Neural cell (in vitro differentiated cells): Measurements from ENCODE around the gene ZBTB7B. TPM values are rescaled to one million over a fixed set of nuclear protein-coding genes. Genes with fewer than 3 reads are reported as not detected.

Experiments used
- H2AFZ ChIP-seq: fragments of 200-600, 300-800 bp; sonication (generic), shearing (Covaris generic); 2 replicates; pipeline ENCODE4 v1.6.0; 2014; ENCODE audit warnings: low read depth, mild to moderate bottlenecking, antibody characterized with exemption, low read length, moderate library complexity
- H3F3A ChIP-seq: fragments of 200-600 bp; shearing (Covaris generic); 2 replicates; pipeline ENCODE4 v1.6.1; 2016; ENCODE audit warnings: mild to moderate bottlenecking, moderate library complexity, mixed read lengths, antibody characterized with exemption, low read length; ENCODE audit not compliant: insufficient read depth, poor library complexity, severe bottlenecking
- H3K27ac ChIP-seq: fragments of 200-600, 300-800 bp; sonication (generic), shearing (Covaris generic); 2 replicates; pipeline ENCODE4 v1.5.1; 2014; ENCODE audit warnings: mild to moderate bottlenecking, low read length, moderate library complexity
- H3K27me3 ChIP-seq: fragments of 300-800, 200-600 bp; sonication (generic), shearing (Covaris generic); 2 replicates; pipeline ENCODE4 v1.6.0; 2014; ENCODE audit warnings: mild to moderate bottlenecking, low read depth, low read length, moderate library complexity; ENCODE audit not compliant: insufficient read depth
- H3K36me3 ChIP-seq: fragments of 300-800, 200-600 bp; sonication (generic), shearing (Covaris generic); 2 replicates; pipeline ENCODE4 v1.5.1; 2014; ENCODE audit warnings: mild to moderate bottlenecking, antibody characterized with exemption, low read length, moderate library complexity; ENCODE audit not compliant: insufficient read depth
- H3K4me2 ChIP-seq: fragments of 300-800, 200-600 bp; sonication (generic), shearing (Covaris generic); 2 replicates; pipeline ENCODE4 v1.6.0; 2014; ENCODE audit warnings: mild to moderate bottlenecking, low read length
- H3K4me3 ChIP-seq: fragments of 300-800, 200-600 bp; sonication (generic), shearing (Covaris generic); 2 replicates; pipeline ENCODE4 v1.5.1; 2014; ENCODE audit warnings: mild to moderate bottlenecking, low read length, moderate library complexity
- H3K79me2 ChIP-seq: fragments of 200-600 bp; shearing (Covaris generic); replicated peaks from 2 replicates; pipeline ENCODE4 v1.6.0; 2014; ENCODE audit warnings: mild to moderate bottlenecking, low read length, moderate library complexity; ENCODE audit not compliant: insufficient read depth
- H3K9ac ChIP-seq: fragments of 300-800, 200-600 bp; sonication (generic), shearing (Covaris generic); 2 replicates; pipeline ENCODE4 v1.6.1; 2016; ENCODE audit warnings: mild to moderate bottlenecking, low read length, mixed read lengths
- H3K9me2 ChIP-seq: fragments of 200-600 bp; shearing (Covaris generic); 2 replicates; pipeline ENCODE4 v1.6.1; 2016; ENCODE audit warnings: mild to moderate bottlenecking, low read length, mixed read lengths; ENCODE audit not compliant: insufficient read depth
- H3K9me3 ChIP-seq: fragments of 200-600, 300-800 bp; sonication (generic), shearing (Covaris generic); 2 replicates; pipeline ENCODE4 v1.6.1; 2016; ENCODE audit warnings: mild to moderate bottlenecking, mixed run types, low read length, moderate library complexity, mixed read lengths
- H4K20me1 ChIP-seq: fragments of 200-600 bp; shearing (Covaris generic); 2 replicates; pipeline ENCODE4 v1.6.1; 2016; ENCODE audit warnings: mild to moderate bottlenecking, mixed run types; ENCODE audit not compliant: insufficient read depth
- EP300 ChIP-seq: fragments of 450-650 bp; conservative IDR thresholded peaks from 2 replicates; pipeline ENCODE4 v1.6.1; 2014; ENCODE audit warnings: antibody characterized with exemption, mild to moderate bottlenecking, moderate library complexity; ENCODE audit not compliant: poor library complexity, severe bottlenecking
- EZH2 ChIP-seq: fragments of 200-600, 300-800 bp; shearing (Covaris generic), sonication (generic); IDR thresholded peaks from 2 replicates; pipeline ENCODE4 v1.6.1; 2014; ENCODE audit warnings: antibody characterized with exemption, low read length, borderline replicate concordance, mild to moderate bottlenecking; ENCODE audit not compliant: insufficient read depth, poor library complexity, severe bottlenecking
- MXI1 ChIP-seq: fragments of 450-650 bp; conservative IDR thresholded peaks from 2 replicates; pipeline ENCODE4 v1.6.1; 2014; ENCODE audit warnings: antibody characterized with exemption, mild to moderate bottlenecking; ENCODE audit not compliant: poor library complexity, severe bottlenecking
- POLR2AphosphoS5 ChIP-seq: IDR thresholded peaks from 2 replicates; pipeline ENCODE4 v1.6.1; 2012
- RAD21 ChIP-seq: fragments of 450-650 bp; conservative IDR thresholded peaks from 2 replicates; pipeline ENCODE4 v1.6.1; 2014; ENCODE audit warnings: antibody characterized with exemption, mild to moderate bottlenecking, moderate library complexity
- SMC3 ChIP-seq: fragments of 450-650 bp; conservative IDR thresholded peaks from 2 replicates; pipeline ENCODE4 v1.6.1; 2014; ENCODE audit warnings: antibody characterized with exemption, mild to moderate bottlenecking, moderate library complexity; ENCODE audit not compliant: poor library complexity
- TAF1 ChIP-seq: IDR thresholded peaks from 2 replicates; pipeline ENCODE4 v1.6.1; 2012; ENCODE audit warnings: low read depth
- polyA plus RNA-seq: library from polyadenylated mRNA; depleted of rRNA; stranded (reverse); fragments of >200 nt; gene quantifications from 2 replicates; pipeline ENCODE4 v1.2.3, GENCODE V29; 2014
- TF ChIP-seq, protein P1 (sequence below): IDR thresholded peaks from 2 replicates; pipeline ENCODE4 v1.6.1; 2012; ENCODE audit warnings: borderline replicate concordance
- TF ChIP-seq, protein P2 (sequence below): fragments of 450-650 bp; IDR thresholded peaks from 2 replicates; pipeline ENCODE4 v1.5.1; 2014; ENCODE audit warnings: antibody characterized with exemption, mild to moderate bottlenecking, moderate library complexity; ENCODE audit not compliant: poor library complexity, severe bottlenecking

The ZBTB7B gene
- polyA plus RNA-seq, 1 donor from 2014 or later: 0.54 TPM

DNA sequence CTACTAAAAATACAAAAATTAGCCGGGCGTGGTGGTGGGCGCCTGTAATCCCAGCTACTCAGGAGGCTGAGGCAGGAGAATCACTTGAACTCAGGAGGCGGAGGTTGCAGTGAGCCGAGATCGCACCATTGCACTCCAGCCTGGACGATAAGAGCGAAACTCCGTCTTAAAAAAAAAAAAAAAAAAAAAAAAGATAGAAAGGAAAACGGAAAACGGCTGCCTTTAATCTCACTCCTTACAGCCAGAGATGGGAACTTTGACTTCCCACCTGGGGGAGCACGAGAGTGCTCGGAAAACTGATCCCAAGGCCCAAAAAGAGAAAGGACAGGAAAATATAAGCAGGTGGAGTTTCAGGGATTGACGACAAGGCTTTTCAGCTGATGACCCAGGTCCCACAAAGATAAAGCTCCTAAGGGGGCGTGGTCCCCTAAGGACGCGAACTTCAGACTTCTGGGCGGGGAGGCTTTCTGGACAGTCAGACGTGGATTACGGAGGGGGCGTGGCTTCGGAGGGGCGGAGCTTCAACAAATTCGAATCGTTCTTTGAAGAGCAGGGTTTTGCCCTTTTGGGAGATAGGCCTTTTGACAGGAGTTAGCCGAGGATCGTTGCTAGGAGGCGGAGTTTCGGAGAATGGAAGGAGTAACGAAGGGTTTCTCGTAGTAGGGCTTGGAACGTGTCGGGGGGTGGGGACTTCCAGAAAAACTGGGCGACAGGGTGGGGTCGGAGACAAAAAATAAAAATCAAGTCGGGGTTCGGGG lies 29.1 kb upstream of the ZBTB7B start:
- Histone ChIP-seq H3K9me3 (no peaks in the 10 kb centered on the region), H3F3A (peaks cover 3% of the 10 kb centered on the region), H2AFZ (peak overlapping the region; percentile 95), H3K9ac (peak overlapping the region; percentile 88), H3K4me2 (peak overlapping the region; percentile 86), H3K36me3 (no peaks in the 10 kb centered on the region), H4K20me1 (no peaks in the 10 kb centered on the region), H3K4me3 (peak overlapping the region; percentile 83), H3K27me3 (no peaks in the 10 kb centered on the region), H3K79me2 (peaks cover 26% of the 10 kb centered on the region), H3K9me2 (no peaks in the 10 kb centered on the region), H3K27ac (peak overlapping the region; percentile 89)
- TF ChIP-seq, protein P1, sequence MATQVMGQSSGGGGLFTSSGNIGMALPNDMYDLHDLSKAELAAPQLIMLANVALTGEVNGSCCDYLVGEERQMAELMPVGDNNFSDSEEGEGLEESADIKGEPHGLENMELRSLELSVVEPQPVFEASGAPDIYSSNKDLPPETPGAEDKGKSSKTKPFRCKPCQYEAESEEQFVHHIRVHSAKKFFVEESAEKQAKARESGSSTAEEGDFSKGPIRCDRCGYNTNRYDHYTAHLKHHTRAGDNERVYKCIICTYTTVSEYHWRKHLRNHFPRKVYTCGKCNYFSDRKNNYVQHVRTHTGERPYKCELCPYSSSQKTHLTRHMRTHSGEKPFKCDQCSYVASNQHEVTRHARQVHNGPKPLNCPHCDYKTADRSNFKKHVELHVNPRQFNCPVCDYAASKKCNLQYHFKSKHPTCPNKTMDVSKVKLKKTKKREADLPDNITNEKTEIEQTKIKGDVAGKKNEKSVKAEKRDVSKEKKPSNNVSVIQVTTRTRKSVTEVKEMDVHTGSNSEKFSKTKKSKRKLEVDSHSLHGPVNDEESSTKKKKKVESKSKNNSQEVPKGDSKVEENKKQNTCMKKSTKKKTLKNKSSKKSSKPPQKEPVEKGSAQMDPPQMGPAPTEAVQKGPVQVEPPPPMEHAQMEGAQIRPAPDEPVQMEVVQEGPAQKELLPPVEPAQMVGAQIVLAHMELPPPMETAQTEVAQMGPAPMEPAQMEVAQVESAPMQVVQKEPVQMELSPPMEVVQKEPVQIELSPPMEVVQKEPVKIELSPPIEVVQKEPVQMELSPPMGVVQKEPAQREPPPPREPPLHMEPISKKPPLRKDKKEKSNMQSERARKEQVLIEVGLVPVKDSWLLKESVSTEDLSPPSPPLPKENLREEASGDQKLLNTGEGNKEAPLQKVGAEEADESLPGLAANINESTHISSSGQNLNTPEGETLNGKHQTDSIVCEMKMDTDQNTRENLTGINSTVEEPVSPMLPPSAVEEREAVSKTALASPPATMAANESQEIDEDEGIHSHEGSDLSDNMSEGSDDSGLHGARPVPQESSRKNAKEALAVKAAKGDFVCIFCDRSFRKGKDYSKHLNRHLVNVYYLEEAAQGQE: peak; percentile 46
- TF ChIP-seq POLR2AphosphoS5: no peak
- no peak for TF ChIP-seq EZH2
- no peak for TF ChIP-seq EP300
- peak; percentile 58 for TF ChIP-seq RAD21
- TF ChIP-seq SMC3: peak; percentile 76
- no peak for TF ChIP-seq TAF1
- no peak for TF ChIP-seq MXI1
- TF ChIP-seq, protein P2, sequence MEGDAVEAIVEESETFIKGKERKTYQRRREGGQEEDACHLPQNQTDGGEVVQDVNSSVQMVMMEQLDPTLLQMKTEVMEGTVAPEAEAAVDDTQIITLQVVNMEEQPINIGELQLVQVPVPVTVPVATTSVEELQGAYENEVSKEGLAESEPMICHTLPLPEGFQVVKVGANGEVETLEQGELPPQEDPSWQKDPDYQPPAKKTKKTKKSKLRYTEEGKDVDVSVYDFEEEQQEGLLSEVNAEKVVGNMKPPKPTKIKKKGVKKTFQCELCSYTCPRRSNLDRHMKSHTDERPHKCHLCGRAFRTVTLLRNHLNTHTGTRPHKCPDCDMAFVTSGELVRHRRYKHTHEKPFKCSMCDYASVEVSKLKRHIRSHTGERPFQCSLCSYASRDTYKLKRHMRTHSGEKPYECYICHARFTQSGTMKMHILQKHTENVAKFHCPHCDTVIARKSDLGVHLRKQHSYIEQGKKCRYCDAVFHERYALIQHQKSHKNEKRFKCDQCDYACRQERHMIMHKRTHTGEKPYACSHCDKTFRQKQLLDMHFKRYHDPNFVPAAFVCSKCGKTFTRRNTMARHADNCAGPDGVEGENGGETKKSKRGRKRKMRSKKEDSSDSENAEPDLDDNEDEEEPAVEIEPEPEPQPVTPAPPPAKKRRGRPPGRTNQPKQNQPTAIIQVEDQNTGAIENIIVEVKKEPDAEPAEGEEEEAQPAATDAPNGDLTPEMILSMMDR: peak; percentile 67

DNA sequence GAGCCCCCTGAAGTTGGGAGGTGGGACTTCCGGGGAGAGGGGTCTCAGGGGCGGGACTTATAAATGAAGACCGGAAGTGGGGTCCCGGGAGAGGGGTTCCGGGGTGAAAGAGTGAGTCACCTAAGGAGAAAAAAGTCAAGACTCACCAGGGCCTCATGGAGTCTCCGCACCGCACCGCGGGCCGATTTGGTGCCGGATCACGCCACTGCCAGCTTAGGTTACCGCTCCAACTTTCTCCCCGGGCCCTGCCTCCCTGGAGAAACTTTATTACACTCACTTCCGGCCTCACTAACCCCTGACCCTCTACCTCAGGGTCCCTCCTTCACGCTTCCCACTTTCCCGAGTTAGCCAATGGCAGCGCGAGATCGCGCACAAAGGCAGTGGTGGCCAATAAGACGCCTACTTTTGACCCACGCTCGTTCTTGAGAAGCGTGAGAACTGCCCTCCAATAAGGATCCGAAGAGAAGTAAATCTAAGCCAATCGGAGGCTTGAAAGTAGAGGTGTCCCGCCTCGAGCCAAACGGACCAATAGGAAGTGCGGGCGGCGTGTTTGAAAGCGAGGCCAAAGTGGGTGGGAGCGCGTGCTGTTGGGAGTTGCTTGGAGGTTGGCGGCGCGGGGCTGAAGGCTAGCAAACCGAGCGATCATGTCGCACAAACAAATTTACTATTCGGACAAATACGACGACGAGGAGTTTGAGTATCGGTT lies 28.3 kb upstream of the ZBTB7B start, which contains the start of gene CKS1B:
CKS1B (plus strand) TSS at position 580 of the 706 bp plus-strand sequence; CDS start at position 645, 65 bp downstream.
- Histone ChIP-seq H3K27me3 (no peaks in the 10 kb centered on the region), H3K36me3 (no peaks in the 10 kb centered on the region), H3K79me2 (peaks cover 26% of the 10 kb centered on the region), H3K9me2 (no peaks in the 10 kb centered on the region), H3K4me2 (peak within 1 kb of the TSS; percentile 87), H3K9me3 (no peaks in the 10 kb centered on the region), H4K20me1 (no peaks in the 10 kb centered on the region), H2AFZ (peak within 1 kb of the TSS; percentile 95), H3K9ac (peak within 1 kb of the TSS; percentile 88), H3K4me3 (peak within 1 kb of the TSS; percentile 83), H3K27ac (peak within 1 kb of the TSS; percentile 89), H3F3A (peaks cover 3% of the 10 kb centered on the region)
- TF ChIP-seq EP300 (no peak), EZH2 (no peak), POLR2AphosphoS5 (peak; percentile 70), MXI1 (peak; percentile 100), RAD21 (peak; percentile 49)
- TF ChIP-seq, protein P2: peak; percentile 43
